Measurements from ENCODE around the gene NTM.

The NTM gene

DNA sequence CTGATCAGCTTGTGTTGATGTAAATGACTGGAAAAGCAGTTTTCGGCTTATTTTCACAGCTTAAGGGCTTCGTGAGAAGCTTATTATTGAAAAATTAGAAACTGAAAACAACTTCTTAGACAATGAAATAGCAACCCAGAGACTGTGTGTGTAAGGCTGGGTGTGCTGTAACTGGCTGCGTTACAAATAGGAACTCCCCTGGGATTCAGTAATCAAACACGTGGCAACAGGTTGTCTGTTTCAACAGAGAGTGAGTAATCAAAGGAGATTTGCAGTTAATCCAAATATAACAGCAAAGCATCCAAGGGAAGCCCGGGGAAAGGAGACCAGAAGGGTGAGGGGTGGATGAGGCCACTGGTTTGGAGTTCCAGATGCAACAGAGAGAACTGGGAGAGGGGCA, 19.2 kb downstream of the NTM start:
- DNase-seq, result peak; percentile 69
- no peaks in the 10 kb centered on the region for H3K9me3 ChIP-seq (ENCODE audit: severe bottlenecking)
- H3K27me3 ChIP-seq (ENCODE audit: insufficient read depth, low read depth, severe bottlenecking), result no peaks in the 10 kb centered on the region
- no peaks in the 10 kb centered on the region for H3K36me3 ChIP-seq
- H3K4me3 ChIP-seq (ENCODE audit: low read depth, low read length), result no peak overlapping the region
- TF ChIP-seq, protein P1, sequence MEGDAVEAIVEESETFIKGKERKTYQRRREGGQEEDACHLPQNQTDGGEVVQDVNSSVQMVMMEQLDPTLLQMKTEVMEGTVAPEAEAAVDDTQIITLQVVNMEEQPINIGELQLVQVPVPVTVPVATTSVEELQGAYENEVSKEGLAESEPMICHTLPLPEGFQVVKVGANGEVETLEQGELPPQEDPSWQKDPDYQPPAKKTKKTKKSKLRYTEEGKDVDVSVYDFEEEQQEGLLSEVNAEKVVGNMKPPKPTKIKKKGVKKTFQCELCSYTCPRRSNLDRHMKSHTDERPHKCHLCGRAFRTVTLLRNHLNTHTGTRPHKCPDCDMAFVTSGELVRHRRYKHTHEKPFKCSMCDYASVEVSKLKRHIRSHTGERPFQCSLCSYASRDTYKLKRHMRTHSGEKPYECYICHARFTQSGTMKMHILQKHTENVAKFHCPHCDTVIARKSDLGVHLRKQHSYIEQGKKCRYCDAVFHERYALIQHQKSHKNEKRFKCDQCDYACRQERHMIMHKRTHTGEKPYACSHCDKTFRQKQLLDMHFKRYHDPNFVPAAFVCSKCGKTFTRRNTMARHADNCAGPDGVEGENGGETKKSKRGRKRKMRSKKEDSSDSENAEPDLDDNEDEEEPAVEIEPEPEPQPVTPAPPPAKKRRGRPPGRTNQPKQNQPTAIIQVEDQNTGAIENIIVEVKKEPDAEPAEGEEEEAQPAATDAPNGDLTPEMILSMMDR (IDR thresholded peaks at IDR 0.05; ENCODE audit: low read depth, low read length), result no peak
- H3K27ac ChIP-seq, result no peak overlapping the region

- DNase-seq, result no peak
- TF ChIP-seq, protein P1 (IDR thresholded peaks at IDR 0.05; ENCODE audit: low read depth, low read length), result no peak
- no peak overlapping the region for H3K4me3 ChIP-seq (ENCODE audit: low read depth, low read length)
- H3K36me3 ChIP-seq, result no peaks in the 10 kb centered on the region
- no peak overlapping the region for H3K27ac ChIP-seq
- H3K27me3 ChIP-seq (ENCODE audit: insufficient read depth, low read depth, severe bottlenecking), result no peaks in the 10 kb centered on the region
- no peaks in the 10 kb centered on the region for H3K9me3 ChIP-seq (ENCODE audit: severe bottlenecking)
These were observed 20.8 kb downstream of the NTM start for GRCh38 chr11:131391176-131391575.

DNA sequence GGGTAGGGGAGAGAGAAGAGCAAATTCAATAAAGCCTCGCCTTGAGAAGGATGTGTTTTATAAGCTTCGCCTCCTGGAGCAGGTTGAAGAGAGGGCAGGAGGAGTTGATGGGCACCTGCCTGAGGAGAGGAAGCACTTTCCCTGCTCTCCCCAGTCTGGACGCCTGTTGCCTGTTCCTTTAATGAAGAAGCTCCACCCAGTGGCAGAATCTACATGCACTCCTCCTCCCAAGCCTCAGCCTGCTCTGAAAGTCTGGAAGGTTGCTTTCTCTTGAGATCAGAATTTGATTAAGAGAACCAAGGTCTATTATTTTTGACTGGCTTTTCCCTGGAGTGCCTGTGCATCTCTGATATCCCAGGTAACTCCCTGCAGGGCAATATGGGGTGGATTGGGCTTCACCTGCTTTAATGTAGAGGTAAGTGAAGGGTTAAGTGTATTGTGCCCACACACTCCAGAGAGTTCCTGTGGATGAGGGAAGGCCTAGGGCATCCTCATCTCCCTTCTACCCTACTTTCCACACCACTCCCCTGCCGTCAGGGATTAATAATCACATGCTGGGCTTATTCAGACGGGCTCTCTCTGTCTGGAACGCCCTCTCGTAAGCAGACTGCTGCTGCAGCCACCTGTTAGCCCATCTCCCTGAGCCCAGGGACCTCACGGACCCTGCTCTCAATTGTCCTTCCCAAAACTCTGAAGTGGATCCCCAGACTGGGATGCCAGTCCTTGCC, 22.3 kb downstream of the NTM start:
- Histone ChIP-seq H3K27ac (peak overlapping the region; percentile 54), H3K4me3 (ENCODE audit: low read depth, low read length) (no peak overlapping the region), H3K9me3 (ENCODE audit: severe bottlenecking) (no peaks in the 10 kb centered on the region), H3K36me3 (no peaks in the 10 kb centered on the region), H3K27me3 (ENCODE audit: insufficient read depth, low read depth, severe bottlenecking) (no peaks in the 10 kb centered on the region)
- DNase-seq, result peak; percentile 86
- TF ChIP-seq, protein P1 (IDR thresholded peaks at IDR 0.05; ENCODE audit: low read depth, low read length), result peak; percentile 33; the same call in 1 of the 2 replicates

DNA sequence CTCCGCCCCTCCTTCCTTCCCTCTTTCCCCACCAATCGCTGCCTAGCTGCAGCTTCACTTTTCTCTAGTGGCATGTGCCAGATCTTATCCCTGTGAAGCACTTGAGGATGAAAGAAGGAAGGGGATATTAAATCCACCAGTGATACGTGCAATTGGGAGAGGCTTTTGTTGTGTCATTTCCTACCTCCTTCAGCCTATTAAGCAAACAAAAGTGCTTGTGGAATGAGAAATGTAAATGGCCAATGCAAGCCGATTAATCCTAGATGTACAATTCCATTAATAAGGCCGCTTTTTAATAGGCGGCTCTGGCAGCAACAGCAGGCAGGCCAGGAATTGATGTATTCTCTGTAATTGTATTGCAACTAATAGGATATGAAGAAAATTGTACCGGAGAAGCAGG, 23.3 kb downstream of the NTM start:
- Histone ChIP-seq H3K9me3 (ENCODE audit: severe bottlenecking) (no peaks in the 10 kb centered on the region), H3K27ac (peak overlapping the region; percentile 54), H3K36me3 (no peaks in the 10 kb centered on the region), H3K27me3 (ENCODE audit: insufficient read depth, low read depth, severe bottlenecking) (no peaks in the 10 kb centered on the region), H3K4me3 (ENCODE audit: low read depth, low read length) (no peak overlapping the region)
- no peak for DNase-seq
- TF ChIP-seq, protein P1 (IDR thresholded peaks at IDR 0.05; ENCODE audit: low read depth, low read length), result no peak

GRCh38 chr11:131397675-131398074, 27.3 kb downstream of the NTM start:
- Histone ChIP-seq H3K27ac (peak overlapping the region; percentile 53), H3K27me3 (ENCODE audit: insufficient read depth, low read depth, severe bottlenecking) (no peaks in the 10 kb centered on the region), H3K9me3 (ENCODE audit: severe bottlenecking) (no peaks in the 10 kb centered on the region), H3K4me3 (ENCODE audit: low read depth, low read length) (no peak overlapping the region), H3K36me3 (no peaks in the 10 kb centered on the region)
- peak; percentile 67 for DNase-seq
- TF ChIP-seq, protein P1 (IDR thresholded peaks at IDR 0.05; ENCODE audit: low read depth, low read length), result no peak

DNA sequence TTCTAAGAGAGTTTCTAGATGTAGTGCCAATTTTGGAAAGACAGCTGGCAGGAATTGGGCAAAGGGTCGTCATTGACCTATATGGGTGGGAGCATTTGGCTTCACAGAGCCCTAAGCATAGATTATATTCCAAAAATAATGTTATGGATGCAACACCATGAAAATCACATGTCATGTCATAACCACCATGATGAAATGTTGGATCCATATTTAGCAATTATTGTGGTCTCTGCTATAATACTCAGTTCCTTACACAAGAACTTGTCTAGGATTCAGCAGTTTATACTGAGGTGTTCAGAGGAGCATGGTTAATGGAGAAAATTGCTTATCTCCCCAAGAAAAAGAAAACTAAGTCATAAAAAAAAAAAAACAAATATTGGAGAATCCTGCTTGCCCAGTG, 31.6 kb downstream of the NTM start:
- no peaks in the 10 kb centered on the region for H3K27me3 ChIP-seq (ENCODE audit: insufficient read depth, low read depth, severe bottlenecking)
- no peak overlapping the region for H3K27ac ChIP-seq
- DNase-seq, result no peak
- no peaks in the 10 kb centered on the region for H3K36me3 ChIP-seq
- no peak overlapping the region for H3K4me3 ChIP-seq (ENCODE audit: low read depth, low read length)
- no peaks in the 10 kb centered on the region for H3K9me3 ChIP-seq (ENCODE audit: severe bottlenecking)
- TF ChIP-seq, protein P1 (IDR thresholded peaks at IDR 0.05; ENCODE audit: low read depth, low read length), result no peak

All from WERI-Rb-1 (cell line).